ENCODE results near the gene UCK1.

DNA sequence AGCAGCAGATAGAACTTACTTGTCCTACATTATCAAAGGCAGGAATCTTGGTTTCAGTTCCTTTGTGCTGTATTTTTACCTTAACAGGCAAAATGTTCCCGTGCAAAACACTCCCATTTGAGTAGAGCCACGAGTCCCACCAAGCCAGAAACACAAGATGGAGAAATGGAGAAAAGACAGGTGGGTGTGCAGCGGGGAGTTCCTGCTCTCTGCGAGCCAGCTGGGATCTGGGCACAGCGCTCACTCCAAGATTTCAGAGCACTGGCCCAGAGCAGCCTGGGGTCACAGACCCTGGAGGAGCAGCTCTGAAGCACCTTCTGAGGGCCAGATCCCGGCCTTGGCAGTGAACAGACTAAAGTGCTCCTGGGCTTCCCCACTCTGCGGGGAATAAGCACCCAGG, 2.9 kb downstream of the UCK1 start:
- TF ChIP-seq, protein P1, sequence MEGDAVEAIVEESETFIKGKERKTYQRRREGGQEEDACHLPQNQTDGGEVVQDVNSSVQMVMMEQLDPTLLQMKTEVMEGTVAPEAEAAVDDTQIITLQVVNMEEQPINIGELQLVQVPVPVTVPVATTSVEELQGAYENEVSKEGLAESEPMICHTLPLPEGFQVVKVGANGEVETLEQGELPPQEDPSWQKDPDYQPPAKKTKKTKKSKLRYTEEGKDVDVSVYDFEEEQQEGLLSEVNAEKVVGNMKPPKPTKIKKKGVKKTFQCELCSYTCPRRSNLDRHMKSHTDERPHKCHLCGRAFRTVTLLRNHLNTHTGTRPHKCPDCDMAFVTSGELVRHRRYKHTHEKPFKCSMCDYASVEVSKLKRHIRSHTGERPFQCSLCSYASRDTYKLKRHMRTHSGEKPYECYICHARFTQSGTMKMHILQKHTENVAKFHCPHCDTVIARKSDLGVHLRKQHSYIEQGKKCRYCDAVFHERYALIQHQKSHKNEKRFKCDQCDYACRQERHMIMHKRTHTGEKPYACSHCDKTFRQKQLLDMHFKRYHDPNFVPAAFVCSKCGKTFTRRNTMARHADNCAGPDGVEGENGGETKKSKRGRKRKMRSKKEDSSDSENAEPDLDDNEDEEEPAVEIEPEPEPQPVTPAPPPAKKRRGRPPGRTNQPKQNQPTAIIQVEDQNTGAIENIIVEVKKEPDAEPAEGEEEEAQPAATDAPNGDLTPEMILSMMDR (conservative IDR thresholded peaks at IDR 0.05): no peak
- no peak for TF ChIP-seq ZFX (IDR thresholded peaks at IDR 0.05)
